ENCODE data around the gene OSER1. TPM values are rescaled to one million over a fixed set of nuclear protein-coding genes. Genes with fewer than 3 reads are reported as not detected.

The OSER1 gene
- total and polyA plus RNA-seq, 3 donors from 2014 or later: 79.0 to 195 (median 80.4) TPM

GRCh38 chr20:44174996-44175765 lies 35.4 kb downstream of the OSER1 start:
- Histone ChIP-seq H3K27ac (no peak overlapping the region), H3K4me1 (no peaks in the 10 kb centered on the region), H3K9me3 (no peaks in the 10 kb centered on the region), H3K27me3 (no peaks in the 10 kb centered on the region), H3K36me3 (ENCODE audit: low read depth, missing control alignments) (no peaks in the 10 kb centered on the region), H3K4me3 (no peak overlapping the region)
- intact Hi-C loops (cut with DNase I; ENCODE audit: low total_unique reads): no loop called here
- DNase-seq: no peak
- WGBS, 2 donors: 90 to 91% methylated on average over 8 to 12 of the region's 13 CpGs
- TF ChIP-seq POLR2A (IDR thresholded peaks at IDR 0.05) (no peak), CTCF (IDR thresholded peaks at IDR 0.05) (no peak)

- no peak for DNase-seq
- Histone ChIP-seq H3K9me3 (no peaks in the 10 kb centered on the region), H3K27ac (no peak overlapping the region), H3K27me3 (no peaks in the 10 kb centered on the region), H3K4me3 (no peak overlapping the region), H3K36me3 (ENCODE audit: low read depth, missing control alignments) (no peaks in the 10 kb centered on the region), H3K4me1 (no peaks in the 10 kb centered on the region)
- WGBS, 2 donors: 80 to 91% methylated on average over 8 of the region's 8 CpGs
- TF ChIP-seq POLR2A (IDR thresholded peaks at IDR 0.05) (no peak), CTCF (IDR thresholded peaks at IDR 0.05) (no peak)
- intact Hi-C loops (cut with DNase I; ENCODE audit: low total_unique reads): no loop called here
These were observed 36.7 kb downstream of the OSER1 start for GRCh38 chr20:44173846-44174245.

GRCh38 chr20:44173116-44173515 lies 37.5 kb downstream of the OSER1 start:
- Histone ChIP-seq H3K36me3 (ENCODE audit: low read depth, missing control alignments) (no peaks in the 10 kb centered on the region), H3K27ac (no peak overlapping the region), H3K27me3 (no peaks in the 10 kb centered on the region), H3K4me1 (no peaks in the 10 kb centered on the region), H3K9me3 (no peaks in the 10 kb centered on the region), H3K4me3 (no peak overlapping the region)
- WGBS, 2 donors: 75 to 79% methylated on average over 5 of the region's 5 CpGs
- TF ChIP-seq POLR2A (IDR thresholded peaks at IDR 0.05) (no peak), CTCF (IDR thresholded peaks at IDR 0.05) (no peak)
- intact Hi-C loops (cut with DNase I; ENCODE audit: low total_unique reads): no loop called here
- DNase-seq: no peak

GRCh38 chr20:44172572-44172950 lies 38.0 kb downstream of the OSER1 start:
- Histone ChIP-seq H3K4me3 (no peak overlapping the region), H3K27me3 (no peaks in the 10 kb centered on the region), H3K4me1 (no peaks in the 10 kb centered on the region), H3K27ac (no peak overlapping the region), H3K9me3 (no peaks in the 10 kb centered on the region), H3K36me3 (ENCODE audit: low read depth, missing control alignments) (no peaks in the 10 kb centered on the region)
- no peak for DNase-seq
- WGBS, 2 donors: 91 to 94% methylated on average over 2 of the region's 2 CpGs
- intact Hi-C loops (cut with DNase I; ENCODE audit: low total_unique reads): no loop called here
- TF ChIP-seq POLR2A (IDR thresholded peaks at IDR 0.05) (no peak), CTCF (IDR thresholded peaks at IDR 0.05) (no peak)

Data from testis (tissue), 3 donors.